Smooth muscle cell of the umbilical artery (primary cell): Measurements from ENCODE around the gene IMPDH1. TPM values are rescaled to one million over a fixed set of nuclear protein-coding genes. Genes with fewer than 3 reads are reported as not detected.

Experiments used
- total RNA-seq: library from RNA; depleted of rRNA; stranded (reverse); fragments of >200 nt; gene quantifications from 2 replicates; pipeline ENCODE4 v1.2.3, GENCODE V29; 2014

IMPDH1 gene
- total RNA-seq, result 58.5 and 114 TPM in 2 replicates

DNA sequence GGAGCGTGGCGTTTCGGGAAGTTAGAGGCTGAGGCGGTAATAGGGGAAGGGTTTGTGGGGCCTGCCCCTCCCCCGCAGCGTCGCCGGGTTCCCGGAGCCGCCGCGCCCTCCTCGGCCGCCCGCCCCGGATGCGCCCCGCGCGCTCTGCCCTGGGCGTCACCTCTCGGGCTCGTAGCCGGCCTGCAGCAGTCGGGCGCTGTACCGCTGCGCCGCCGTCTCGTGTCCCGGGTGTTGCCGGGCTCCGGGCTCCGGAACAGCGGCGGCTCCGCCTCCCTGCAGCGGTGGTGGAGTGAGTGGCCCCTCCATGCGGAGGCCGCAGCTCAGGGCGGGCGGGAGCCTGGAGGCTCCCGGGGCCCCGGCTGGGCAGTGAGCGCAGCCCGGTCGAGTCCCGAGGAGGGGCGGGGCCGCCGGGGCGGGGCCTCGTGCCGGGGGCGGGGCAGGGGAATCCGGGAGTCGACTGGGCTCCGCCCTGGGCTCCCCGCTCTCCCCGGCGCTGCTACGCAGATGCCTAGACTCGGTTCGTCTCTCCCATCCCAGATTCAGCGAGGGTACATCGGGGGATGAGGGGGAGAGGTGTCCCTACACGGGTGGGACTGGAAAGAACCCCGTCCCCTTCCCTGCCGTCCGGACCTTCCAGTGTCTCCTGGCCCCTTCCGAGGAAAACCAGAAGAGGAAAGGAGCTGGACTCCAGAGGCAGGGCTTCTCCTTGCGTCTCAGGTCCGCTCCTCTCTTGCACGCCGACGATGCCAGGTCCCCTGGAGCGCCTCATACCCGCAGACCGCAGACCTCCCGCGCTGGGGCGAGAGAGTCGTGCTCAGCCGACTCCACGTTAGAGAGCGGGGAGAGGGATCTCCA, at the start of gene IMPDH1:
Gene IMPDH1, minus strand, starts transcription at position 387 of the 855 bp plus-strand sequence. Its CDS starts 81 bp downstream, at position 306.

DNA sequence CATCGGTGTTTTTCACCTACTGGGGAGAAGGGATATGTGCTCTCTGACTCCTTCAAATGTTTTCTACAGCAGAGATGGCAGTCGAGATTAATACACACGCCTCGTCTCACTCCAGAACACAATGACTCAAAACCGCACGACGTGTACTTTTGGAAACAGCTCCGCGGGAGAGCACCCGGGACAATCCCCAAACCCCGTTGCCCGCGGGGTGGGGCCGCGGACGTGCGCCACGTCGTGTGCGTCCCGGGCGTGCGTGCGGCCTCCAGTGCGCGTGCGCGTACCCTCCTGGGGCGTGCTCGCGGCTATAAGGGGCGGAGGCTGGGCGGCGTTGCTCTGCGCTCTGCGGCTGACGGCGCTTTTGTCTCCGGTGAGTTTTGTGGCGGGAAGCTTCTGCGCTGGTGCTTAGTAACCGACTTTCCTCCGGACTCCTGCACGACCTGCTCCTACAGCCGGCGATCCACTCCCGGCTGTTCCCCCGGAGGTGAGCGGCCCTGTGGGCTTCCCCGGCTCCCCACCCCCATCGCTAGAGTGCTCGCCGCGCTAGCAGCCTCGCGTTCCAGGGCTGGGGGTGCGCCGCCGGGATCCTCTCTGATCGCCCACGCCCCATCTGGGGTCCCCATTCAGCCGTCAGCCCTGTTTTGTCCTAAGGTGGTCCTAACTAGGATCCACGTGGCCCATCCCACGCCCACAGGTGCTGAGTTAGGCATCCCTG, 45.9 kb upstream of the IMPDH1 start, which contains the start of gene HILPDA:
Gene HILPDA, plus strand, starts transcription at position 336 of the 712 bp plus-strand sequence. CDS start 1,391 bp downstream, outside the sequence.

GRCh38 chr7:128361411-128362379, 48.1 kb downstream of the IMPDH1 start, which contains the start of gene PRRT4:
TSS of gene PRRT4 (minus strand) at chr7:128361690.

DNA sequence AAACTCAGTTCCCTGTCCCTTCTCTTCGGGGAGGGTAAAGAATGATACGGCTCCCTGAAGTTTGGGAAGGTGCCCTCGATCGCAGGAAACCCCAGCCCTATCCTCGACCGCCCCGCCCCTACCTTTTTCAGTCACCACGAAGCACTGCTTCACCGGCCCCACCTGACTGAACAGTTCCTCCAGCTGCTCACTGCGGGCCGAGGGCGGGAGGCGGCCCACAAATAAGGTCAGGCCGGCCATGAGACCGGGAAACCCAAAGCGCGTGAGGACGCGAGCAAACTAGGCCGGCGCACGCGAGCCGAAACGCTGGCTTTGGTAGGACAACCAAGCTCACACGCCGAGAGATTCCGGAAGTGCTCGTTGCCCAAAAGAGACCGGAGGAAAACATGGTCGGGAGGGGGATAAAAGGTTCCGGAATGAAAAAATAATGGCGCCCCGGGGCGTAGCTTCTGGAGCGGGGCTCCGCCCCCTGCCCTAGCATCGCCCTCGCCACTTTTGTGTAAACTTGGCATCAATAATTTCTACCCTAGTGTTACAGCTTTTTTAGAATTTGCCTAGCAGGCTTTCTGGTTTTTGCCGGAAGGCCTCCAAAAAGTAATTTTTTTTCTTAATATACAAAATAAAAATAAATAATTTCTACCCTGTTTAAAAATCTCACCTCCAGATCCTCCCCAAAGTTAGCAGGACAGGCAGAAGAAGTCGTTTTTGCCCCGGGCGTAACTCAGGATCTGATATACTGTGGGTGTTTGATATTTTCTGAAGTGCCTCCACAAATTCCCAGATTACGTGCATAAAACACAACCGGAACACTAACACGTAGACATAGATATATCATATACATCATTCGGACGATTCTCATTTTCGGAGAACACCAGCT, 66.0 kb downstream of the IMPDH1 start, which contains the start of gene RBM28:
Gene RBM28, minus strand, starts transcription at position 355 of the 877 bp plus-strand sequence. Its CDS starts 115 bp downstream, at position 240.

Other genes starting within 250 kb of the IMPDH1 start
- gene LEP, start 168.7 kb downstream of the IMPDH1 start, total RNA-seq, result not detected in 2 replicates
- gene RBM28, start 66.1 kb downstream of the IMPDH1 start, total RNA-seq, result 19.0 and 24.4 TPM in 2 replicates
- gene PRRT4, start 48.3 kb downstream of the IMPDH1 start, total RNA-seq, result not detected in 2 replicates
- gene HILPDA, start 45.9 kb upstream of the IMPDH1 start, total RNA-seq, result 38.9 and 76.0 TPM in 2 replicates
- 34.4 and 44.1 TPM in 2 replicates for gene METTL2B, start 66.8 kb upstream of the IMPDH1 start, total RNA-seq